ENCODE results near the gene IL37.
"Not testable (repeated sequence)": the region's sequence is repeated elsewhere in the genome, so short reads cannot be mapped to it uniquely, and the experiment has no call there.

IL37 gene

DNA sequence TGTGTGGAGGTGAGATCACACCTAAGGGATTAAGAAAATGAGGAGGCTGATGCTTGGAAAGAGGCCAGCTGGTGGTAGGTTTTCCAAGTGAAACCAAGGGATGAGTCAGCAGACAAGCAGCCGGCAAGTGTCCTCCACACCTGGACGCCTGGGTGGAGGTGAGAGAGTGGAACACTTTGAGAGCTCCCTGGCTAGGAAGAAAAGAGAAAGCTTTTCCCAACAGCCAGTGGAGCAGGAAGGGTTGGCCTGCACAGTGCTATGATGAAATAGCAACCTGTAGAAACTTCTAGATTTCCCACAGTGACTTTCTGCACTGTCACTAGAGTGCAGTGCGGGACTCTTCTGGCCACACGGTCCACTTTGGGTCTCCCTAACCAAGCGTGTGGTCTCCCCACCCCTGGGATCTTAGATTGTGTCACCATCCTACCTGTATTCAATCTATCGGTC is 19.6 kb upstream of the IL37 start:
- no peak for DNase-seq

DNA sequence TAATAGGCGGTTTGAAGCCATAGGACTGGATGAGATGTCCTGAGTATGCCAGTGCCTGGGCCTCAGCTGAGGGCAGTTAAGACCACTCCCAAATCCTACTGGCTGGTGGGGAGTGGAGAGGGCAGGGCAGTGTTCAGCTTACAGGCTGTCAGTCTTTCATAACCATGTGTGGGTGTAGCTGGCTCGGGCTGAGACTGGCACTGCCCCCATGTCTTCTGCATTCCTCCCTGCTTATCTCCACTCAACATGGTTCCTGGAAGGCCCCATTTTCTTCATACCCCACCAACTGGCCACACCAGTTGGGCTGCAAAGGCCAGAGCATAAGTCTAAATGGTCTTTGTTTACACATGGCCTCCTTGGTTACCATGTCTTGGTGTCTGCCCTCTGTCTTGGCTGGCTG is 17.2 kb upstream of the IL37 start:
- no peak for DNase-seq

DNA sequence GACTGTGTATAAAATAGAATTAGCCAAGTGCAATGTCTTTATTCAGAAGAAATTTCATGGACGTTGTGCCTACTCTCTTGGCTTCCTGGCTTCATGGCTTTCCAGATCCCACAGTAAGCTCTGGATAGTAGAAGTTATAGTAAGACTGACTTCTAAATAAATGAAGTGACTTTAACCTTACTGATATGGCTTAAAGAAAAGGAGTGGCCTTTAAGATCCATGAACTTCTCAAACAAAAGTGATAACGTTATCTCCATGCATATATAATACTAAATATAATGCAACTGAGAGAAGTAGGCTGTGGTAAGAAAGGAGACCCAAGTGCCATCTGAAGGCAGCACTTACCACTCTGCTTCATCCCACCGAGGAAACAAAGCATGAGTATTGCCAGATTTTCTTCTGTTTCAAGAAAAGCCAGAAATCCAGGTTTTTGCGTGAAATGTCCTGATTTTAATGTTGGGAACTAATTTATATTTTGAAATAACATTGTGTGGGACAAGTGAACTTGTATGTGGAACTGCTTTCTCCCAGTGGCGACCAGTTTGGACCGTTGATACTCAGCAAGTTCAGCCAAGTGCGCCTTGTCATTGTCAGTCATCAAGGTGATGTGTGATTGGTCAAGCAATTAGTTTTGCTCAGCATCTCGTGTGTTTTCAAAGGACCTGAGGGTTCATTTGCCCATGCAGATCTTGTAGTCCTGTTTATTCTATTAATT is 13.9 kb upstream of the IL37 start:
- no peak for DNase-seq

DNA sequence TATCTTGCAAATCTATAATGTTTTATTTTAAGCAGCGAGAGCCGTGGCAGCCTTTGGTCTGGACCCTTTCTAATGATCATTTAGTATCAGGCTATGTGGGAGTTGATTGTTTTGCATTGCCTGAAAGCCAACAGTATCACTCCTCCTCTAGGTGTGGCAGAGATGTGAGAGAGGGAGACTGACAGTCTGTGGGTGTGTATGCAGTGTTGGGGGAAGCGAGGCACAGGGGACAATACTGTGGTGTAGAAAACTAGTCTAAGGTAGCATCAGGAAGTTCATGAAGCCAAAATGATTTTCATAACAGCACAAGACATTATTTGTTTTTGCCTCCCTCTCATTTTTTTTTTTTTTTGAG is 13.4 kb upstream of the IL37 start:
- DNase-seq, result no peak

DNA sequence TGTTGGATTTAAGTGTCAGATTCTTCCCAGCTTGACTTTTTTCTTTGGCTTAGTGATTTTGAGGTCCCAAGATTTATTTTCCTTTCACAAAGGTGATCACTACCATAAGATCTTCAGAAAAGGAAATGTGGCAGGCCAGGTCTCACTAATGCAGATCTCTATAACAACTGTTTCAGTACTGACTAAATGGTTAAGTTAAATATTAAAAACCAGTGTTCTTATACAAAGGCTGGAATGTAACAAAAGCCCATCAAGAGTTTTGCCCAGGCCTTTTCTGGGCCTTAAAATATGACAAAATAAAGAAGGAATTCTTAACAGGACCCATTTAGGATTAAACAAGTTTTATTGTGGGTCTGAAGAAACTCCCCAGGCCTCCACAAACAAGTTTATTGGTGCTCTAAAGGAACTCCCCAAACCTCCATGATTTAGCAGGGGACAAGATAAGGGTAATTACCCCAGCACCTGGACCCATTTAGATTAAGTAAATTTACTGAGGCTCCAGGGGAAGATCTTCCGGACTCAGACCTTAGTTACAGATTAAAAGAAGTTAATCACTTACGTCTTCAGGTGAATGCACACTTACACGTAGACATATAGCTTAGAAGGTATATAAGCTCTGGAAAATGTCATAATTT is 9.4 kb upstream of the IL37 start:
- DNase-seq, result not testable (repeated sequence)

DNA sequence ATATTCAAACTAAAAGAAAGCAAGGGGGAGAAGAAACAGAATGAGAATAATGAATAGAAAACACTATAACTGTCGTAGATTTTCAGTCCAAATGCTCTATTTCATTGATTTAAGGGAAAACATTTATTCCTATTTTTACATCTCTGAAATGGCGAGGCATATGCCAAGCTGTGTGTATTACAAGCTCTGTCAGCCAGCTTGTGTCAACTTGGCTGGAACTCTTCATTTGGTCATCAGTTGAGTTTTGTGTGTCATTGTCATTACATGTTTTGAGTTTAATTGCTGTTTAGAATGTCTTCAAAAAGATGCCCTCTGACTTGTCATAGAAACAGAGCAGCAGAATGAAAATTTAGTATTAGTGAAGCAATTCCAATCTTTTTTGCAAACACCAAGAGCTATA is 8.1 kb upstream of the IL37 start:
- no peak for DNase-seq

DNA sequence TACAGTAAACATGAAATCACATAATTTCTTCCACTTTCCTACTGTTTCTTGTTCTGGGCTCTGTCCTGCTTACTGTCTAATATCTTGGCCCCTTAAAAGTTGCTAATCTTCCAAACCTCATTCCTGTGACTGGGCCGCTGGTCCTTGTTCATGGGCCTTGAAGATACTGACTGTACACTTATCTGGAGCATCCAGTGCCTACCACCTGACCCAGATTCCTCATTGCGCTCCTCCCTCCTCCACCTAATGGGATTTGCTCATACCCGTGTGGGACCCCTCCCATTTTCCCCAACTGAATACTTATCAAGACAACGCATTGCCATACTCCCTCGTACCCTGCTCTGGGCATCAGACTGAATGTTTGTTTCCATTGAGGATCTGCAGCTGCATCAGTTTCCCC is 6.1 kb upstream of the IL37 start:
- DNase-seq, result no peak

DNA sequence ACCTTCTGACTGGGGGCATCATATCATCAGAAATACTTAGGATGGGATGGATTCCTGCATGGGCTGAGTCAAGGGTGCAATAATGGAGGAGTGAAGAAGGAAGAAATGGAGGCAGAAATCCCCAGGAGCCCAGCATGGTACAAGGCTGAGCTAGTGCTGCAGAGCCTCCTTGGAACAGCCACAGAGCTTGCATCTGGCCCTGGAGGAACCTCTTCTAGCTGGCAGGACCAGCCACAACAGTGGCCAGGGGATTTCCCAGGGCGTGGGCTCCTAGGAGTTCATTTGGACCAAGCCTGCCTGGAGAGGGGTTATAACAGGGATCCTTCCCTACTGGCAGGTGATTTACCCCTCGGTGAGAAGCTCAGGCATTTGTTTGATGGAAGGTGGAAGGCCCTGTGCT is 4.7 kb upstream of the IL37 start:
- no peak for DNase-seq

DNA sequence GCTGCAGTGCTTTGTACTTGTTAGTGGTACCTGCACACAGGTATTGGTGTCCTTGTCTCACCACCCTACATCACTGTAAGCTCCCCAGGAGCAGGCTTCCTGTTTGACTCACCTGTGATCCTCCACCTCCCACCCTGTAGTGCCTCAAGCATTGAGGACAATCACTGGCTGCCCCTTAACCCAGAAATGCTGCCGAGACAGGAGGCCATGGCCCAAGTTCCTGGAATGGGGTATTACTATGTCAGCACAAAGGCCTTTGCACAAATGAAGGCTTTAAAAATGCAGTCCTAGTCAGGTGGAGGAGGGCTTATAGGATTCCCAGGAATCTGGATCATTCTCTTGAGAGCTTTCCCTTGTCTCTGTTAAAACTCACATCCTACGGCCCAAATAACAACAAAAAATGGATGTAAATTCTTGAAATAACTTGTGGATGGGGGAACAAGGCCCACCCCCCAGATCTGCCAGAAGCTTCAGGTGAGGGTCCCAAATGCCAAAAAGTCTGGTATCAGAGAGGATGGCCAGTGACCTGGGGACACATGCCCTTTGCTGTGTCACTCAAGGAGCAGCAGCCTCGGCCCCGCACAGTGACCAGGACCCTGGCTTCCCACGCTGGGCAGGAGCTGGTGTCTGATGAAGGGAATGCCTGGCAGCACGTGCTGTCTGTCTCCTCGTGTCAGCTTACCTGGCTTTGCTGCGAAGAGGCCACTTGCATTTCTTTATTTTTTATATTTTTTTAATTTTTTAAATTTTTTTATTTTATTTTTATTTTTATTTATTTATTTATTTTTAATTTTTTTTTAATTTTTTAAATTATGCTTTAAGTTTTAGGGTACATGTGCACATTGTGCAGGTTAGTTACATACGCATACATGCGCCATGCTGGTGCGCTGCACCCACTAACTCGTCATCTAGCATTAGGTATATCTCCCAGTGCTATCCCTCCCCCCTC is 3.7 kb upstream of the IL37 start:
- no peak for DNase-seq

DNA sequence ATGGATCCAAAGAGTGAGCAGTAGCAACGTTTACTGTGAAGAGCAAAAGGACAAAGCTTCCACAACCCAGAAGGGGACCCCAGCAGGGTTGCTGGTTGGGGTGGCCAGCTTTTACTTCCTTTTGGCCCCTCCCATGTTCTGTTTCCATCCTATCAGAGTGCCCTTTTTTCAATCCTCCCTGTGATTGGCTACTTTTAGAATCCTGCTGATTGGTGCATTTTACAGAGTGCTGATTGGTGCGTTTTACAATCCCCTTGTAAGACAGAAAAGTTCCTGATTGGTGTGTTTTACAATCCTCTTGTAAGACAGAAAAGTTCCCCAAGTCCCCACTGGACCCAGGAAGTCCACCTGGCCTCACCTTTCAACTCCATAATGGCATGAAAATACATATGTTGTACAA is 2.4 kb upstream of the IL37 start:
- DNase-seq, result not testable (repeated sequence)

DNA sequence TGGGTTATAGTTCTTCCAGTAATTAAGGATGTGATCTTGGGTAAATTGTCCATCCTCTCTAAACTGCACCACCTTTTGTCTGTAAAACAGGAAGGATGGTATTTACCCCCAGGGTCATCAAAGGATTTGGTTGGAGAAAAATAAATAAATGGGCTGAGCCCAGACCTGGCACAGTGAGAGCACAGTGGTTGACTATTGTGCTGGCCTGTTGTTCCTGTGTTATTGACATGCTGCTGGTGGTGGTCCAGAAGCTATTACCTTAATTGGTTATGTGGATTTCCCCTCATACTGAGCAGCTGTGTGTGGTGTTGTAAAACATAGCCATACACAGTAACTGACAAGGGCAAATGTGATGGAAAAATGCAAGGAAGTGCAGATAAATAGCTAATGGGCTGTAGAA is 746 bp upstream of the IL37 start:
- no peak for DNase-seq

DNA sequence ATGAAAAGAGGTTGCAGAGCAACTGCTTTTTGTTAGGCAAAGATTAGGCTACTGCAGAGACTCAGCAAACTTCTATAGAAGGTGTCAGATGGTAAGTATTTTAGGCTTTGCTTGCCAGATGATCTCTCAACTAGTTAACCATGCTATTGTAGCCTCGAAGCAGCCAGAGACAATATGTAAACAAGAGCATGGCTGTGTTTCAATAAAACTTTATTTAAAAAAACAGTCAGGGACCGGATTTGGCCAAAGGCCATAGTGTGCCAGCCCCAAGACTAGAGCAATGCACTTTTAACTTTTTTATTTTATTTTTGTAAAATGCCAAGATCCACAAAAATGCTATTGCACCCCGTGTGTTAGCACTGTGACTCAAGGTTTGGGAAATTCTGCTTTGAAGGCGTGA is 1.4 kb downstream of the IL37 start:
- DNase-seq, result no peak

DNA sequence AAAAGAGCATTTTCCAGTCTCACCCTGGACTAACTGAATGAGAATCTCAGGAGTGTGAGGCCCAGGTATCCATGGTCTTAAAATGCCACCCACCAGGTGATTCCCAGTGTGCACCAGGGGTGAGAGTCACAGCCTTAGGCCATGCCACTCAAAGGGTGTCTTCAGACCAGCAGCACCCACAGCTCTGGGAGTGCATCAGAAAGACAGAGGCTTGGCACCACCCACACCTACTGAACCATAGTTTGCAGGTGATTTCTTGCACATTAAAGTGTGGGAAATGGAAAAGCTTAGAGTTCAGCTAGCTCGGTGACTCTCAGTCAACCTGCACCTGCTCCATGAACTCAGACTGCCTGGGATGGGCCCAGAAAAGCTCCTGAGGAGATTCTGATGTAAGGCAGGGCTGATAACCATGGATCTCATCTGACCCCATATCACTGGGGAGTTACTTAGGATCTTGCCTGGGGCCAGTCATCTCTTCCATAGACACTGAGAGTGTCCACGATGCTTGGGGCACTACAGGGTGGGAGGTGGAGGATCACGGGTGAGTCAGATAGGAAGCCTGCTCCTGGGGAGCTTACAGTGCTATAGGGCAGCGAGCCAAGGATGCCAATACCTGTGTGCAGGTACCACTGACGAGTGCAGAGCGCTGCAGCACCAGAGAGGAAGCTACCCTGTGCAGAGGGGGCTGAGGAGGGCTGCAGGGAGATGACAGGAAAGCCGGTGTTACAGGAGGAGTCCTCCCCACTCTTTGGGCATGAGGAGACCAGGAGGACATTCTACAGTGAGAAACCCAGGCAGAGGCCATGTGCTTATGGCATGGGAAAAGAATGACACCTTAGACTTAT is 4.6 kb downstream of the IL37 start:
- no peak for DNase-seq

DNA sequence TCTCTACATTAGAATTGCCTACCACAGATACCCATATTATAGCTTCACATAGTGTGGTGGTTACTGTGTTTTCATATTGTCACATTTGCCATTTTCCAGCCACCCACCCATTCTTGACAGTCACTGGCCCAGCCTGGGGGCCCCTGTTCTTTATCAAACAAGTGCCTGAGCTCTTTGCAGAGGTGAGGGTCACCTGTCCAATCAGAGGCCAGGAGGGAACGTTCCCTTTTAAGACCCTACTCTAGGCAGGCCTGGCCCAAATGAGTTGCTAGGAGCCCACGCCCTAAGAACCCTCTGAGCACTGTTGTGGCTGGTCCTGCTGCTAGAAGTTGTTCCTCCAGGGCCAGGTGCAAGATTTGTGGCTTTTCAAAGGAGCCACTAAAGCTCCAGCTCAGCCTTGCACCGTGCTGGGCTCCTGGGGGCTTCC is 5.2 kb downstream of the IL37 start:
- no peak for DNase-seq

DNA sequence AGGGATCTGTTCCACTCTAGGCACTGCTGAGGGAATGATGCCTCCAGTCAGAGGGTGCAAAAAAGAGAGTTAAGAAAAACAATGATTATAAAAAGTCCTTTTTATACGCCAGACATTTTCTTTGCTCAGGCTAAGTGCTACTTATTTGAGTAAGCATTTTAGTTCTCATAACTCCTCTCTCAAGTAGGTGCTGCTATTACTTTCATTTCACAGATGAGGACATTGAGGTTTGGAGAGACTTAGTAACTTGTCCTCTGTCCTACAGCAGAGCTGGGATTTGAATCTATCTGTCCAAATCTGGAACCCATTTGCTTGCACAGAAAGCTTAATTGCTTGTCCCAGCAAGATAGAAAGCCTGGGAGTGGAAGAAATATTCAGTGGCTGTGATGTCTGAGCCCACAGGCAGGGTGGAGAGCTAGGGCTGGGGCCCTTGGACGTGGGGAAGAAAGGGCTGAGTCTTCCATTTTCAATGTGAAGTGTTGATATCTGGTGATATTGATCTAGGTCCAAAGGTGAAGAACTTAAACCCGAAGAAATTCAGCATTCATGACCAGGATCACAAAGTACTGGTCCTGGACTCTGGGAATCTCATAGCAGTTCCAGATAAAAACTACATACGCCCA is 5.8 kb downstream of the IL37 start:
- DNase-seq, result no peak

DNA sequence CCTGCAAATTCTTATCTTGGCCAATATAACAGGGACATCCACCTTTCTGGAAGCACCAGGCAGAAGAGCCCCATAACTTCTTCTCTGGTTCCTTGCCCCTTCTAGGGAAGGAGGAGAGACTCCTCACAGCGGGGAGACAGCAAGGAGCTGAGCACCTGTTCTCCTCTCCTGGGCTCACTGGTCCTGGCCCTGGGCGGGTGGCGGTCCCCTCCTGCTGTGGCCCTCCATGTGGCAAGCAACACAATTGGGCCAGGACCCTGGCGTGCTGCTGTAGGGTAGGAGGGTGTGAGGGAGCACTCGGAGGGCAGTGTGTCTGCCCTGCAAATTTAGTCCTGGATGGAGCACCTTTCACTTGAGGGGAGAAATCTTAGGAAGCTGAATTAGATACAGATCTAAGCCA is 6.9 kb downstream of the IL37 start:
- no peak for DNase-seq

DNA sequence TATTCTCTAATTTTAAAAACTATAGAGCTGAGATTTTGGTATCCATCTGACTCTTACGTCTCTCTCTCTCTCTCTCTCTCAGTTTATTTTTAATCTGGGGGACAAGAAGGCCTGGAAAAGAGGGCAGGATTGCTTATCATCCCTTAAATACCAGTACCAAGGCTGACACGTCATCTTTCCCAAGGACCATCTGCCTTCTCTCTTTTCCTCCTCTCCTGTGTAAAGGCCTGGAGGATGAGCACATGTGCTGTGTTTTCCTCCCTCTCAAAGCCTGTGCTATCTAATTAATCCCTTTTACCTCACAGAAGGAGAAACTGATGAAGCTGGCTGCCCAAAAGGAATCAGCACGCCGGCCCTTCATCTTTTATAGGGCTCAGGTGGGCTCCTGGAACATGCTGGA is 7.3 kb downstream of the IL37 start:
- no peak for DNase-seq

DNA sequence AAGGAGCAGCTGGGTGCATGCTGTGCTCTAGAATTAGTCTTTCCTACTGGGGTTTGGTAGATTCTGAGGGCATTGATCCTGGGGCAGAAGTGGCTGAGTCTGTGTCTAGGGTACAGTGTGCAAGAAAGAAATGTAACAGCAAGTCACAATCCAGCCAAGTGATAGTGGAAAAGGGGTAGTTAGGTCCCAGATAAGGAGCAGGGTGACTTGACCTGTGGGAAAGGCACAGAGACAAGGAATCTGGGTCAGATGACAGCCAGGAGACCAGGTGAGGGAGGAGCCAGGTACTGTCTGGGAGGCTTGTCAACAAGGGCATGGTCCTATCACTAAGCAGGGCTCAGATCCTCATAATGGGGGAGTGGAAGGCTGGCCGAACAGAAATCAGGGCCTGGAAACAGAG is 8.1 kb downstream of the IL37 start:
- DNase-seq, result no peak

DNA sequence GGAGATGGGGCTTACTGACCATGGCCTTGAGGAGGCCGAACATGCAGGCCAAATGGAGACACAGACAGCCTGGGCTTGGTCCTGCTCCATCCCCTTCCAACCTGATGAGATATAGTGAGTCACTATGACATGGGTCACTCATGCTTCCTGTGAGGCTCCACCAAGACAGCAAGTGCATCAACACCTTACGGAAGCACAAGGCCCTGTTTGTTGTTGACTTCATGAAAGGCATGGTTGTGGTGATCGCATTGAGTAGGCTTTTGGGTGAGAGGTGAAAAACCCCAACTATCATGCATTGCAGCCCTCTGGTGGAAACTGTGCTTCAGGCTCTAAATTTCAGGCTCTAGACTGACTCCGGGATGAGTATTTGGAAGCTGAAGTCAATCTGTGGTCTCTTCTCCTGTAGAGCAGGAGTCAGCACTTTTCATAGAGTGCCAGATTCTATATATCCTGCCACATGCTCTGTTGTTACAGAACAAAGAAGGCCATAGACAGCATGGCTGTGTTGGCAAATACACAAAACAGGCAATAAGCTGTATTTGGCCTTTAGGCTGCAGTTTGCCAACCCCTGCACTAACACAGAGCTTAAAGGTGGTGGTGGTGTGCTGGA is 10.1 kb downstream of the IL37 start:
- DNase-seq, result no peak

DNA sequence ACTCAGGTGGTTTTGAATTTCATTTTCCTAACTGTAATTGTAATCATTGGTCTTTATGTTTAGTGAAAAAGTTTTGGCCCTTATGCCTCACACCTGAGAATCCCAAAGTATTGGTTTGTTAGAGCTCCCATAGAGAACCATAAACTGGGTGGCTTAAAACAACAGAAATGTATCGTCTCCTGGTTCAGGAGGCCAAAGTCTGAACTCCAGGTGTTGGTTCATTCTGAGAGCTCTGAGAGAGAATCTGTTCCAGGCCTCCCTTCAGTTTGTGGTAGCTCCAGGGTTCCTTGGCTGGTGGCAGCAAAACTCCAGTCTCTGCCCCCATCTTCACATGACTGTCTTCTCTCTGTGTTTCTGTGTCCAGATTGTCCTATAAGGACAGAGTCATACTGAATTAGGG is 11.0 kb downstream of the IL37 start:
- DNase-seq, result no peak

DNA sequence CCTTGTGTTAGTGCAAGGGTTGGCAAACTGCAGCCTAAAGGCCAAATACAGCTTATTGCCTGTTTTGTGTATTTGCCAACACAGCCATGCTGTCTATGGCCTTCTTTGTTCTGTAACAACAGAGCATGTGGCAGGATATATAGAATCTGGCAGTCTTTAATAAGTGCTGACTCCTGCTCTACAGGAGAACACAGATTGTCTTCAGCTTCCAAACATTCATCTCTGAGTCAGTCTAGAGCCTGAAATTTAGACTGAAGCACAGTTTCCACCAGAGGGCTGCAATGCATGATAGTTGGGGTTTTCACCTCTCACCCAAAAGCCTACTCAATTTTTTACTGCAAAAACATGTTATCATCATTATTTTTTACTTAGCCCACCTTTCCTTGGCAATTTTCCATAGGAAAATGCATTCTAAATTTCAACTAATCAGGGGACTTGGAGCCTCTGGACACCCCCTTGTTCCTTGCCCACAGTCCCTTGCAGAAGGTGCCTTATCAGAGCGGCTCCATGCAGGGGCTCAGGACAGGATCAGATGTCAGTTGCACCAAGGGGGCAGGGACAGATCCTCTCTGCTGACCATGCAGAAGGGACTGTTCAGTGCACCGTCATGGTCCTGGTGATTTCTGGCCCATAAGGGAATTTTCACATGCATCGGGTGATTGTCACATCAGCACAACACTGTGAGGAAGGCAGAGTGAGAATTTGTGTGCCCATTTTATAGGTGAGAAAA is 12.4 kb downstream of the IL37 start:
- DNase-seq, result no peak

Measured in cortex of kidney (tissue), 1 donor.